Measurements from ENCODE around the gene MROH2A. TPM values are rescaled to one million over a fixed set of nuclear protein-coding genes. Genes with fewer than 3 reads are reported as not detected.
"Not testable (repeated sequence)": the region's sequence is repeated elsewhere in the genome, so short reads cannot be mapped to it uniquely, and the experiment has no call there.

The MROH2A gene
- total and polyA plus RNA-seq, 4 donors = not detected

DNA sequence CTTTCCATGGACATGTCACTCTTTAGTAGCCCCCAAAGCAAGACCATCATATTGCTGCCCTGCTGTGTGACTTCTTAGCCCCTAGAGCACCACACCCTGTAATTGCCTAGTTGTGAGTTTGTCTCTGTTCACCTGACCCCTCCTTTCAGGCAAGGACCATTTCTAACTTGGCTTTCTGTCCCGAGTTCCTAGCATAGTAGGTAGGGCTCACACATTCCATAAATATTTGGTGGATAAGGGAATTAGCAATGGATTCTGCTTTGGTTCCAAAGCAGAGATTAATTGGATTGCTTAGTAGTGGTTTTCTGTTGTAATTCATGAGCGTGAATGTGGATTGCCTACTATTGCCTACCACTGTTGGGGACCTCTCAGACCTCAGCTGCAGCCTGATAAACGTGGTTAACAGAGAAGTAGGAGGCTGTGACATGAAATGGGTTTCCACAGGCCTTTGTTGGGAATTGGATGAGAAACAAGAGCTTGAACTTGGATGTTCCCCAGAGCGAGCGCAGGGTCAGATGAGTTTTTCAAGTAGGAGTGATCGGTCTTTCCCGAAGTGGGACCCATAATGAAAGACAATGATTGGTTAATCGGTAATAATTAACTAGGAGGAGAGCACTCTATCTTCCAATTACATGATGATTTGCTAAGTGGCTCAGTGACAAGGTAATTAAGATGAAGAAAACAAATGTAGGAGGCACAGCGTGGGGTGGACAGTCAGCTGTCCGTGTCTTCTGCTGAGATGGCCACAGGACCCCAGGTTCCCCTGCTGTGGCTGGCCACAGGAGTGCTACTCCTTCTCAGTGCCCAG lies 31.5 kb upstream of the MROH2A start:
- intact Hi-C loops (cut with DNase I) = no loop called here
- no peak overlapping the region for H3K27ac ChIP-seq (ENCODE audit: low read depth in 1 of 2, low read length in 2 of 2)
- ATAC-seq (ENCODE audit: low FRiP score) (no peak), DNase-seq (no peak)
- 67 to 73% methylated on average over 10 of the region's 10 CpGs for WGBS, 2 donors
- H3K4me1 ChIP-seq (ENCODE audit: control insufficient read depth in 1 of 2, insufficient read depth in 2 of 2, low read length in 2 of 2) = no peaks in the 10 kb centered on the region
- no peak overlapping the region for H3K4me3 ChIP-seq (ENCODE audit: low read length in 2 of 2)
- no peaks in the 10 kb centered on the region for H3K27me3 ChIP-seq (ENCODE audit: control insufficient read depth in 1 of 2, insufficient read depth in 2 of 2, low read length in 1 of 2)
- H3K9me3 ChIP-seq (ENCODE audit: control insufficient read depth, low read length) = no peaks in the 10 kb centered on the region
- no peaks in the 10 kb centered on the region for H3K36me3 ChIP-seq (ENCODE audit: control insufficient read depth in 1 of 2, insufficient read depth in 2 of 2, low read length in 1 of 2)

- intact Hi-C loops (cut with DNase I) = no loop called here
- H3K27me3 ChIP-seq (ENCODE audit: control insufficient read depth in 1 of 2, insufficient read depth in 2 of 2, low read length in 1 of 2) = no peaks in the 10 kb centered on the region
- no peaks in the 10 kb centered on the region for H3K9me3 ChIP-seq (ENCODE audit: control insufficient read depth, low read length)
Observed at GRCh38 chr2:233747283-233747544, 30.9 kb upstream of the MROH2A start.

DNA sequence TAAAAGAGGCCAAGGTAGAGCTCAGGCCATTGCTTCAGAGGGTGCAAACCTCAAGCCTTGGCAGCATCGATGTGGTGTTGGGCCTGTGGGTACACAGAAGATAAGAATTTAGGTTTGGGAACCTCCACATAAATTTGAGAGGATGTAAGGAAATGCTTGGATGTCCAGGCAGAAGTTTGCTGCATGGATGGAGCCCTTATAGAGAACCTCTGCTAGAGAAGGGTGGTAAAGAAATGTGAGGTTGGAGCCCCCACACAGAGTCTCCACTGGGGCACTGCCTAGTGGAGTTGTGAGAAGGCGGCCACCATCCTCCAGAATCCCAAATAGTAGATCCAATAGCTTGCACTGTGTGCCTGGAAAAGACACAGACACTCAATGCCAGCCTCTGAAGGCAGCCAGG lies 27.4 kb upstream of the MROH2A start:
- H3K4me3 ChIP-seq (ENCODE audit: low read length in 2 of 2); H3K9me3 ChIP-seq (ENCODE audit: control insufficient read depth, low read length); H3K27ac ChIP-seq (ENCODE audit: low read depth in 1 of 2, low read length in 2 of 2); H3K27me3 ChIP-seq (ENCODE audit: control insufficient read depth in 1 of 2, insufficient read depth in 2 of 2, low read length in 1 of 2); H3K36me3 ChIP-seq (ENCODE audit: control insufficient read depth in 1 of 2, insufficient read depth in 2 of 2, low read length in 1 of 2); ATAC-seq (ENCODE audit: low FRiP score); DNase-seq; H3K4me1 ChIP-seq (ENCODE audit: control insufficient read depth in 1 of 2, insufficient read depth in 2 of 2, low read length in 2 of 2); intact Hi-C loops (cut with DNase I): not testable (repeated sequence)
- WGBS, 2 donors = 80 to 92% methylated on average over 2 of the region's 2 CpGs

More at GRCh38 chr2:233747283-233747544, 30.9 kb upstream of the MROH2A start:
- H3K27ac ChIP-seq (ENCODE audit: low read depth in 1 of 2, low read length in 2 of 2) = no peak overlapping the region
- no peak overlapping the region for H3K4me3 ChIP-seq (ENCODE audit: low read length in 2 of 2)
- H3K36me3 ChIP-seq (ENCODE audit: control insufficient read depth in 1 of 2, insufficient read depth in 2 of 2, low read length in 1 of 2) = no peaks in the 10 kb centered on the region
- no peaks in the 10 kb centered on the region for H3K4me1 ChIP-seq (ENCODE audit: control insufficient read depth in 1 of 2, insufficient read depth in 2 of 2, low read length in 2 of 2)
- no peak for ATAC-seq (ENCODE audit: low FRiP score)
- no peak for DNase-seq
- 94 to 96% methylated on average over 6 of the region's 6 CpGs for whole genome bisulfite sequencing, 2 donors

DNA sequence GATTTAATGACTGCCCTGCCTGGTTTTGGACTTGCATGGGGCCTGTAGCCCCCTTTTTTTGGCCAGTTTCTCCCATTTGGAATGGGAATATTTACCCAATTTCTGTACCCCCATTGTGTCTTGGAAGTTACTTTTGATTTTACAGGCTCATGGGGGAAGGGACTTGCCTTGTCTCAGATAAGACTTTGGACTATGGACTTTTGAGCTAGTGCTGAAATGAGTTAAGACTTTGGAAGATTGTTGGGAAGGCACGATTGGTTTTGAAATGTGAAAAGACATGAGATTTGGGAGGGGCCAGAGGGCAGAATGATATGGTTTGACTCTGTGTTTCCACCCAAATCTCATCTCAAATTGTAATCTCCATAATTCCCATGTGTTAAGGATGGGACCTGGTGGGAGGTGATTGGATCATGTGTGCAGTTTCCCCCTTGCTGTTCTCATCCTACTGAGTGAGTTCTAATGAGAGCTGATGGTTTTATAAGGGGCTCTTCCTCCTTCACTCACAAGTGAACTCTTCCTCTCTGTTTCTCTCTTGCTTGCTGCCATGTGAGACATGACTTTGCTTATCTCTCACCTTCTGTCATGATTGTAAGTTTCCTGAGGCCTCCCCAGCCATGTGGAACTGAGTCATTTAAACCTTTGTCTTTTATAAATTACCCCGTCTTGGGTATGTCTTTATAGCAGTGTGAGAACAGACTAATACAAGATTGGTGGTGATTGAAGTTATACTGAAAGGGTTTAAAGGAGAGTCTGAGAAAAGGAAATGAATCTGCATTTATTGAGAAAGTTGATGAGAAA lies 26.7 kb upstream of the MROH2A start:
- H3K27ac ChIP-seq (ENCODE audit: low read depth in 1 of 2, low read length in 2 of 2); ATAC-seq (ENCODE audit: low FRiP score); intact Hi-C loops (cut with DNase I); H3K4me1 ChIP-seq (ENCODE audit: control insufficient read depth in 1 of 2, insufficient read depth in 2 of 2, low read length in 2 of 2); DNase-seq; H3K4me3 ChIP-seq (ENCODE audit: low read length in 2 of 2); H3K9me3 ChIP-seq (ENCODE audit: control insufficient read depth, low read length); H3K36me3 ChIP-seq (ENCODE audit: control insufficient read depth in 1 of 2, insufficient read depth in 2 of 2, low read length in 1 of 2); H3K27me3 ChIP-seq (ENCODE audit: control insufficient read depth in 1 of 2, insufficient read depth in 2 of 2, low read length in 1 of 2): not testable (repeated sequence)
- 66 to 71% methylated on average over 2 of the region's 2 CpGs for WGBS, 2 donors

- Histone ChIP-seq H3K4me1 (ENCODE audit: control insufficient read depth in 1 of 2, insufficient read depth in 2 of 2, low read length in 2 of 2) (no peaks in the 10 kb centered on the region), H3K27ac (ENCODE audit: low read depth in 1 of 2, low read length in 2 of 2) (no peak overlapping the region), H3K4me3 (ENCODE audit: low read length in 2 of 2) (no peak overlapping the region), H3K9me3 (ENCODE audit: control insufficient read depth, low read length) (no peaks in the 10 kb centered on the region), H3K27me3 (ENCODE audit: control insufficient read depth in 1 of 2, insufficient read depth in 2 of 2, low read length in 1 of 2) (no peaks in the 10 kb centered on the region), H3K36me3 (ENCODE audit: control insufficient read depth in 1 of 2, insufficient read depth in 2 of 2, low read length in 1 of 2) (no peaks in the 10 kb centered on the region)
- DNase-seq (no peak), ATAC-seq (ENCODE audit: low FRiP score) (no peak)
- WGBS, 2 donors = 87 to 92% methylated on average over 37 to 44 of the region's 44 CpGs
- intact Hi-C loops (cut with DNase I) = no loop called here
Observed at GRCh38 chr2:233754872-233755611, 23.1 kb upstream of the MROH2A start.

DNA sequence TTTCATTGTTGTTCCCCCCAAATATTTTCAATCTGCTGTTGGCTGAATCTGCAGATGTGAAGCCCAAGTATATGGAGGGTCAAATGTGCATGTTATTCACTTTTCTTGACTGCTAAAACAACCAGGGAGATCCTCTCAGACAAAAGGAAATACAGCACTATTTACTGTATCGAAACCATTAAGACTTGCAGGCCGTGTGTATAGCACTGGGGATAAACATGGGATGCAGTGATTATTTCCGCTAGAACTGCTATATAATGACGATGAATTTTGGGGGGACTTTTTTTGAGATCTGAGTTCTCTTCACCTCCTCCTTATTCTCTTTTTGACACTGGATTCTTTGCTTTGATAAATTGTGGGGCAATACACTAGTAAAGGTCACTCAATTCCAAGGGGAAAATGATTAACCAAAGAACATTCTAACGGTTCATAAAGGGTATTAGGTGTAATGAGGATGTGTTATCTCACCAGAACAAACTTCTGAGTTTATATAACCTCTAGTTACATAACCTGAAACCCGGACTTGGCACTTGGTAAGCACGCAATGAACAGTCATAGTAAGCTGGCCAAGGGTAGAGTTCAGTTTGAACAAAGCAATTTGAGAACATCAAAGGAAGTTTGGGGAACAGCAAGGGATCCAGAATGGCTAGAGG lies 21.6 kb upstream of the MROH2A start:
- Histone ChIP-seq H3K4me3 (ENCODE audit: low read length in 2 of 2) (no peak overlapping the region), H3K4me1 (ENCODE audit: control insufficient read depth in 1 of 2, insufficient read depth in 2 of 2, low read length in 2 of 2) (no peaks in the 10 kb centered on the region), H3K36me3 (ENCODE audit: control insufficient read depth in 1 of 2, insufficient read depth in 2 of 2, low read length in 1 of 2) (no peaks in the 10 kb centered on the region), H3K27me3 (ENCODE audit: control insufficient read depth in 1 of 2, insufficient read depth in 2 of 2, low read length in 1 of 2) (no peaks in the 10 kb centered on the region), H3K9me3 (ENCODE audit: control insufficient read depth, low read length) (no peaks in the 10 kb centered on the region), H3K27ac (ENCODE audit: low read depth in 1 of 2, low read length in 2 of 2) (no peak overlapping the region)
- no peak for DNase-seq
- 75 to 77% methylated on average over 7 of the region's 7 CpGs for WGBS, 2 donors
- no peak for ATAC-seq (ENCODE audit: low FRiP score)
- intact Hi-C loops (cut with DNase I) = no loop called here

GRCh38 chr2:233758141-233758540 lies 20.0 kb upstream of the MROH2A start:
- intact Hi-C loops (cut with DNase I) = no loop called here
- Histone ChIP-seq H3K27ac (ENCODE audit: low read depth in 1 of 2, low read length in 2 of 2) (no peak overlapping the region), H3K4me3 (ENCODE audit: low read length in 2 of 2) (no peak overlapping the region), H3K4me1 (ENCODE audit: control insufficient read depth in 1 of 2, insufficient read depth in 2 of 2, low read length in 2 of 2) (no peaks in the 10 kb centered on the region), H3K36me3 (ENCODE audit: control insufficient read depth in 1 of 2, insufficient read depth in 2 of 2, low read length in 1 of 2) (no peaks in the 10 kb centered on the region), H3K27me3 (ENCODE audit: control insufficient read depth in 1 of 2, insufficient read depth in 2 of 2, low read length in 1 of 2) (no peaks in the 10 kb centered on the region), H3K9me3 (ENCODE audit: control insufficient read depth, low read length) (no peaks in the 10 kb centered on the region)
- ATAC-seq (ENCODE audit: low FRiP score) (no peak), DNase-seq (no peak)

DNA sequence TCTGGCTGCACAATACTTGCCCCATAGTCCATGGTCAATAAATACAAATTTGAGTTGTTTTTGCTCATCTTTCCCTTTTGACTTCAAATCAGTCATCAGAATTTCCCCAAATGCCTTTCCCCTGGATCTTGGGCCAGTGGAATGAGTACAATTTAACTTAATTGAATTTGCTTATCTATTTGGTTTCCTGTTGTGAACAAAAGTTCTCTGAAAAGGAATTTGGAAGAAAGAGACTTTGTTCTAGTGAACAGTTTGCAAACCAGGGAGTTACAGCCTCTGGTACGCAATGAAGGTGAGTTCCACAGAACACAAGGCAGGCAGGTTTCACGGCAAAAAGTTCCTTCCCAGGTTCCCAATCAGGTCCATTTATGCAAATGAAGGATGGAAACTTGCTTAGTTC lies 19.3 kb upstream of the MROH2A start:
- Histone ChIP-seq H3K27me3 (ENCODE audit: control insufficient read depth in 1 of 2, insufficient read depth in 2 of 2, low read length in 1 of 2) (no peaks in the 10 kb centered on the region), H3K4me3 (ENCODE audit: low read length in 2 of 2) (no peak overlapping the region), H3K27ac (ENCODE audit: low read depth in 1 of 2, low read length in 2 of 2) (no peak overlapping the region), H3K9me3 (ENCODE audit: control insufficient read depth, low read length) (no peaks in the 10 kb centered on the region), H3K4me1 (ENCODE audit: control insufficient read depth in 1 of 2, insufficient read depth in 2 of 2, low read length in 2 of 2) (no peaks in the 10 kb centered on the region), H3K36me3 (ENCODE audit: control insufficient read depth in 1 of 2, insufficient read depth in 2 of 2, low read length in 1 of 2) (no peaks in the 10 kb centered on the region)
- ATAC-seq (ENCODE audit: low FRiP score) (no peak), DNase-seq (no peak)
- intact Hi-C loops (cut with DNase I) = no loop called here
- 87 to 96% methylated on average over 2 of the region's 2 CpGs for WGBS, 2 donors
